Osteocyte (in vitro differentiated cells): Measurements from ENCODE around the gene ANKRD12. TPM values are rescaled to one million over a fixed set of nuclear protein-coding genes. Genes with fewer than 3 reads are reported as not detected.

Experiments
- DNase-seq: peaks from one replicate; pipeline ENCODE4 v3.0.0; 2021; ENCODE audit warnings: mixed read lengths; ENCODE audit not compliant: unreplicated experiment; ENCODE audit errors: extremely low spot score
- H3K27ac Mint-ChIP-seq: one replicate; pipeline ENCODE4 v1.8.0; 2021; ENCODE audit warnings: mild to moderate bottlenecking, mixed read lengths; ENCODE audit not compliant: unreplicated experiment
- H3K27me3 Mint-ChIP-seq: one replicate; pipeline ENCODE4 v1.8.0; 2021; ENCODE audit warnings: mixed read lengths; ENCODE audit not compliant: unreplicated experiment
- H3K36me3 Mint-ChIP-seq: one replicate; pipeline ENCODE4 v1.8.0; 2021; ENCODE audit warnings: mixed read lengths; ENCODE audit not compliant: unreplicated experiment
- H3K4me1 Mint-ChIP-seq: one replicate; pipeline ENCODE4 v1.8.0; 2021; ENCODE audit warnings: mixed read lengths; ENCODE audit not compliant: unreplicated experiment
- H3K4me3 Mint-ChIP-seq: one replicate; pipeline ENCODE4 v1.8.0; 2021; ENCODE audit warnings: mild to moderate bottlenecking, moderate library complexity, mixed read lengths; ENCODE audit not compliant: unreplicated experiment
- H3K9me3 Mint-ChIP-seq: one replicate; pipeline ENCODE4 v1.8.0; 2021; ENCODE audit warnings: mixed read lengths; ENCODE audit not compliant: unreplicated experiment
- total RNA-seq: library from RNA; stranded (reverse); gene quantifications from 2 replicates; pipeline ENCODE4 v1.2.1, GENCODE V29; 2021
- TF ChIP-seq, protein P1 (sequence below): fragments of 200-600 bp; sonication (generic); IDR thresholded peaks from 2 replicates; pipeline ENCODE4 v1.5.0; 2021; ENCODE audit warnings: antibody characterized with exemption, mild to moderate bottlenecking, moderate library complexity

The ANKRD12 gene
- total RNA-seq, 1 donor from 2014 or later, result 40.0 TPM

DNA sequence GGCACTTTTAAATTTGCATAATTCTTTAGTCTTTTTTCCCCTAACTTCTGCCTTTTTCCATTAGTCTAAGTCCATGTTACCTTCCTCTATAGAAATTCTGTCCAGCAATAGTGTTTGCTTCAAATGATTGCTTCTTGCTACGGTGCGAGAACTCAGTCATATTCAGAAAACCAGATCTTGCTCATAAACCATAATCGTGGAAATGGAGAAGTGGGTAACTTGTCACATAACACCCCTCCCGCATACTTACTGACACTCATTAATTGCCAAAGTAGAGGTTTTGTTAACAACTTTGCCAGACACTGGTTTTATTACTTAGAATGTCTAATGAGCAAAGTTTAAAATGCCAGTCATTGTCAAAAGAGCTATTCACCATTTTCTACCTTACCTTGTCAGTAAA, 103.7 kb downstream of the ANKRD12 start:
- DNase-seq, result no peak
- no peaks in the 10 kb centered on the region for H3K9me3 Mint-ChIP-seq
- H3K36me3 Mint-ChIP-seq, result peaks cover 51% of the 10 kb centered on the region
- no peaks in the 10 kb centered on the region for H3K4me1 Mint-ChIP-seq
- H3K4me3 Mint-ChIP-seq, result no peak overlapping the region
- TF ChIP-seq, protein P1, sequence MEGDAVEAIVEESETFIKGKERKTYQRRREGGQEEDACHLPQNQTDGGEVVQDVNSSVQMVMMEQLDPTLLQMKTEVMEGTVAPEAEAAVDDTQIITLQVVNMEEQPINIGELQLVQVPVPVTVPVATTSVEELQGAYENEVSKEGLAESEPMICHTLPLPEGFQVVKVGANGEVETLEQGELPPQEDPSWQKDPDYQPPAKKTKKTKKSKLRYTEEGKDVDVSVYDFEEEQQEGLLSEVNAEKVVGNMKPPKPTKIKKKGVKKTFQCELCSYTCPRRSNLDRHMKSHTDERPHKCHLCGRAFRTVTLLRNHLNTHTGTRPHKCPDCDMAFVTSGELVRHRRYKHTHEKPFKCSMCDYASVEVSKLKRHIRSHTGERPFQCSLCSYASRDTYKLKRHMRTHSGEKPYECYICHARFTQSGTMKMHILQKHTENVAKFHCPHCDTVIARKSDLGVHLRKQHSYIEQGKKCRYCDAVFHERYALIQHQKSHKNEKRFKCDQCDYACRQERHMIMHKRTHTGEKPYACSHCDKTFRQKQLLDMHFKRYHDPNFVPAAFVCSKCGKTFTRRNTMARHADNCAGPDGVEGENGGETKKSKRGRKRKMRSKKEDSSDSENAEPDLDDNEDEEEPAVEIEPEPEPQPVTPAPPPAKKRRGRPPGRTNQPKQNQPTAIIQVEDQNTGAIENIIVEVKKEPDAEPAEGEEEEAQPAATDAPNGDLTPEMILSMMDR, result no peak
- H3K27ac Mint-ChIP-seq, result no peak overlapping the region
- no peaks in the 10 kb centered on the region for H3K27me3 Mint-ChIP-seq

DNA sequence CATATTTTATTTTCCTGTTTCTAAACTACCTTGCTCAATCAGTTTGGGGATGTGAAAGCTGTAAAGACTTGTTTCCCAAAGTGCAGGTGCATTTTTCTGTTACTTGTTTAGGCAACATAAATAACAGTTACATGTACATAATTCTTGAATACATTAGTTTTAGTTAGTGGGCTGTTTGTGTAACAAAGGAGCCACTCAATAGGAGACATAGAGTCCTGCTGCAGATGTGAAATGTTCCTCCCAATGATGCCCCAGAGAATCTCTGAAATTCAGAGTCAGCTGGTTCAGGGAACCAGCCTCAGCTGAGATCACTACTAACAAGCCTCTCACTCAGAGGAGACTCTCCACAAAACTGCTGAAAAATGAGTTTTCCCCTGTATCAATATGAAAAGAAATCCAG, 106.4 kb downstream of the ANKRD12 start:
- H3K4me3 Mint-ChIP-seq, result no peak overlapping the region
- H3K4me1 Mint-ChIP-seq, result no peaks in the 10 kb centered on the region
- TF ChIP-seq, protein P1, result no peak
- H3K36me3 Mint-ChIP-seq, result peaks cover 34% of the 10 kb centered on the region
- no peak for DNase-seq
- H3K27me3 Mint-ChIP-seq, result no peaks in the 10 kb centered on the region
- H3K9me3 Mint-ChIP-seq, result no peaks in the 10 kb centered on the region
- H3K27ac Mint-ChIP-seq, result no peak overlapping the region

DNA sequence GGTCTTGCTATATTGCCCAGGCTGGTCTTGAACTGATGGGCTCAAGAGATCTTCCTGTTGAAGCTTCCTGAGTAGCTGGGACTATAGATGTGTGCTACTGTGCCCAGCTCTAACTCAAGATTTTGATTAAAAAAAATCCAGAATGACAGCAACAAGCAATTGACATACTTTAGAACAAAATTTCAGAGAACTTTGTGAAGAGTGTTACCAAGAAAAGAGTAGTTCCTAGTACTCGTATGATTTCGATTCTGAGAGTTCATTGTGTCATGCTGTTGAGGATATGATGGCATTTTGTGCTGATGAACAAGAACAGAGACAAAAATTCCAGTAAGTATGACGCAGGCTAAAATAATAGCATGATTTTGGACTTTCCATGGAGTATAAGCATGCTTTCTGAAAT, 107.8 kb downstream of the ANKRD12 start:
- Mint-ChIP-seq H3K9me3 (no peaks in the 10 kb centered on the region), H3K27me3 (no peaks in the 10 kb centered on the region), H3K4me3 (no peak overlapping the region), H3K4me1 (no peaks in the 10 kb centered on the region), H3K27ac (no peak overlapping the region), H3K36me3 (peaks cover 33% of the 10 kb centered on the region)
- TF ChIP-seq, protein P1, result no peak
- DNase-seq, result no peak

GRCh38 chr18:9248661-9249060, 112.1 kb downstream of the ANKRD12 start:
- no peak overlapping the region for H3K27ac Mint-ChIP-seq
- peaks cover 26% of the 10 kb centered on the region for H3K36me3 Mint-ChIP-seq
- H3K27me3 Mint-ChIP-seq, result no peaks in the 10 kb centered on the region
- peaks cover 4% of the 10 kb centered on the region for H3K9me3 Mint-ChIP-seq
- no peak for DNase-seq
- no peak overlapping the region for H3K4me3 Mint-ChIP-seq
- H3K4me1 Mint-ChIP-seq, result no peaks in the 10 kb centered on the region
- TF ChIP-seq, protein P1, result no peak

DNA sequence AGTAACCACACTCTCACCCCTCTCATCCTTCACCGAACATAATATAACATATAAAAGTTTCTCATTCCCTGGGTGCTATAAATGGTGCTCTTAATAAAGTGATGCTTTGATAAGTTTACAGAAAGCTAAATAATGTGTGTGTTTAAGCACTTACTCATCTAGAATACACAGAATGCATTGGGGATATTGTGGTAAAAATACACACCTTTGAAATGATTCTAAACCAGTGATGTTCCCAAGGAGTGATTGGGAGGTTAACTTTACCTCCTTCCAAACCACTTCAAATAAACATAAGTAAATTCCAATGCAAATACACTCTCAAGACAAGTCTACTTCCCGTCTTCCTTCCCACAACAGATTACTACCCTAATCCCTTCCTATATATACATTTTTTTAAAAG, 112.7 kb downstream of the ANKRD12 start:
- no peaks in the 10 kb centered on the region for H3K4me1 Mint-ChIP-seq
- no peak overlapping the region for H3K27ac Mint-ChIP-seq
- peaks cover 26% of the 10 kb centered on the region for H3K36me3 Mint-ChIP-seq
- no peak for DNase-seq
- H3K27me3 Mint-ChIP-seq, result no peaks in the 10 kb centered on the region
- no peak overlapping the region for H3K4me3 Mint-ChIP-seq
- H3K9me3 Mint-ChIP-seq, result peaks cover 6% of the 10 kb centered on the region
- TF ChIP-seq, protein P1, result no peak
